CD14-positive monocyte (primary cell): ENCODE results near the gene ABCA10. TPM values are rescaled to one million over a fixed set of nuclear protein-coding genes. Genes with fewer than 3 reads are reported as not detected.
"Not testable (repeated sequence)": the region's sequence is repeated elsewhere in the genome, so short reads cannot be mapped to it uniquely, and the experiment has no call there.

Experiments
- DNase-seq, 3 donors: peaks; one replicate each; pipeline ENCODE4 v3.0.0-alpha.2; 2011 to 2022
- H2AFZ ChIP-seq: 2 replicates; pipeline ENCODE4 v1.6.0; 2012; ENCODE audit warnings: mild to moderate bottlenecking, low read depth, low read length, inconsistent platforms; ENCODE audit not compliant: insufficient read depth, poor library complexity, severe bottlenecking
- H3K27ac ChIP-seq, 2 donors: 1 replicate in 1 of 2; 2 replicates in 1 of 2; pipeline ENCODE4 v1.5.1; 2012 to 2013; ENCODE audit warnings: low read length in 2 of 2, control low read depth in 1 of 2, inconsistent platforms in 1 of 2, low read depth in 1 of 2, mild to moderate bottlenecking in 1 of 2
- H3K27me3 ChIP-seq, 2 donors: one replicate each; pipeline versions ENCODE4 v1.6.0 to v1.6.1; 2011 to 2013; ENCODE audit warnings: low read length in 2 of 2; ENCODE audit not compliant: control insufficient read depth in 2 of 2, insufficient read depth in 2 of 2
- H3K36me3 ChIP-seq, 2 donors: replicated peaks in 1 of 2; 1 replicate in 1 of 2; 2 replicates in 1 of 2; pipeline versions ENCODE4 v1.5.1 to v1.6.1; 2012 to 2013; ENCODE audit warnings: low read length in 2 of 2, control low read depth in 1 of 2, inconsistent platforms in 1 of 2, mild to moderate bottlenecking in 1 of 2; ENCODE audit not compliant: insufficient read depth in 2 of 2, control insufficient read depth in 1 of 2
- H3K4me1 ChIP-seq, 2 donors: 1 replicate in 1 of 2; 2 replicates in 1 of 2; pipeline versions ENCODE4 v1.5.1 to v1.6.1; 2012 to 2013; ENCODE audit warnings: low read length in 2 of 2, control low read depth in 1 of 2, inconsistent platforms in 1 of 2, mild to moderate bottlenecking in 1 of 2, moderate library complexity in 1 of 2; ENCODE audit not compliant: insufficient read depth in 2 of 2, control insufficient read depth in 1 of 2
- H3K4me2 ChIP-seq: replicated peaks from 2 replicates; pipeline ENCODE3; 2012; ENCODE audit warnings: low read length, moderate library complexity, mild to moderate bottlenecking; ENCODE audit not compliant: poor library complexity, severe bottlenecking; ENCODE audit errors: extremely low read depth
- H3K4me3 ChIP-seq, 3 experiments: fragments of 200-600 bp in 1 of 3; sonication (generic) in 1 of 3; replicated peaks in 1 of 3; 1 replicate in 2 of 3; 2 replicates in 1 of 3; pipeline ENCODE4 v1.5.1; 2011 to 2013; ENCODE audit warnings: low read length in 3 of 3, mild to moderate bottlenecking in 3 of 3, control low read depth in 2 of 3, low read depth in 2 of 3, inconsistent platforms in 1 of 3, moderate library complexity in 1 of 3
- H3K79me2 ChIP-seq: 2 replicates; pipeline ENCODE4 v1.6.0; 2012; ENCODE audit warnings: mild to moderate bottlenecking, control low read depth, inconsistent platforms, low read length, moderate library complexity; ENCODE audit not compliant: insufficient read depth
- H3K9ac ChIP-seq: 2 replicates; pipeline ENCODE4 v1.6.0; 2017; ENCODE audit warnings: low read length, mild to moderate bottlenecking; ENCODE audit not compliant: insufficient read depth, poor library complexity, severe bottlenecking
- H3K9me3 ChIP-seq, 2 donors: replicated peaks in 1 of 2; 1 replicate in 1 of 2; 2 replicates in 1 of 2; pipeline versions ENCODE4 v1.5.1 to v1.6.1; 2012 to 2013; ENCODE audit warnings: low read length in 2 of 2, control low read depth in 1 of 2; ENCODE audit not compliant: control insufficient read depth in 1 of 2, insufficient read depth in 1 of 2
- H4K20me1 ChIP-seq: 2 replicates; pipeline ENCODE4 v1.6.0; 2012; ENCODE audit warnings: mild to moderate bottlenecking, low read length, control low read depth, moderate library complexity; ENCODE audit not compliant: insufficient read depth
- H3K27ac Mint-ChIP-seq, 7 donors: one replicate each; pipeline ENCODE4 v1.8.0; 2020; ENCODE audit warnings: mild to moderate bottlenecking in 7 of 7, mixed read lengths in 7 of 7, moderate library complexity in 6 of 7, inconsistent platforms in 2 of 7
- H3K27me3 Mint-ChIP-seq, 3 donors: one replicate each; pipeline ENCODE4 v1.8.0; 2021 to 2022; ENCODE audit warnings: low read depth in 3 of 3, mild to moderate bottlenecking in 3 of 3, mixed read lengths in 3 of 3, moderate library complexity in 3 of 3, inconsistent platforms in 1 of 3
- H3K36me3 Mint-ChIP-seq, 2 donors: one replicate each; pipeline ENCODE4 v1.8.0; 2020; ENCODE audit warnings: mixed read lengths in 2 of 2, inconsistent platforms in 1 of 2, mild to moderate bottlenecking in 1 of 2
- H3K4me1 Mint-ChIP-seq: one replicate; pipeline ENCODE4 v1.8.0; 2020; ENCODE audit warnings: mild to moderate bottlenecking, mixed read lengths
- H3K4me3 Mint-ChIP-seq, 2 donors: one replicate each; pipeline ENCODE4 v1.8.0; 2020; ENCODE audit warnings: mild to moderate bottlenecking in 2 of 2, mixed read lengths in 2 of 2, moderate library complexity in 1 of 2
- H3K9me3 Mint-ChIP-seq, 7 donors: one replicate each; pipeline ENCODE4 v1.8.0; 2020 to 2022; ENCODE audit warnings: mixed read lengths in 7 of 7, mild to moderate bottlenecking in 6 of 7, moderate library complexity in 6 of 7, inconsistent platforms in 2 of 7
- CTCF ChIP-seq: fragments of 200-600 bp; IDR thresholded peaks from one replicate; pipeline ENCODE4 v1.8.0; 2022; ENCODE audit warnings: antibody characterized with exemption, mild to moderate bottlenecking
- WGBS: methylation state at CpG from one replicate; pipeline ENCODE4 v1.1.5; 2013; ENCODE audit warnings: missing lambda C conversion rate; ENCODE audit not compliant: insufficient coverage; 5-methylcytosine and 5-hydroxymethylcytosine counted together
- intact Hi-C, 2 donors: fragments of 100-400 bp; cut with micrococcal nuclease; formaldehyde crosslinking; loops; one replicate each; pipeline versions ENCODE4 v1.15.0 to v1.15.1; 2023
- polyA plus RNA-seq, 3 donors: library from polyadenylated mRNA; depleted of rRNA in 1 of 3; unstranded in 2 of 3; stranded (reverse) in 1 of 3; fragments of 300-500 nt in 2 of 3; fragments of >200 nt in 1 of 3; fragmentation: Illumina TruSeq in 2 of 3; gene quantifications; 1 replicate in 2 of 3; 2 replicates in 1 of 3; pipeline ENCODE4 v1.2.3, GENCODE V29; 2012 to 2021

The ABCA10 gene
- polyA plus RNA-seq, 3 donors, result 0.08 to 0.13 TPM; not detected in 1

GRCh38 chr17:69207151-69207550, 21.5 kb downstream of the ABCA10 start:
- intact Hi-C loops, result no loop called here
- no peak for TF ChIP-seq CTCF
- no CpG with 5 or more reads among the region's 4 CpGs for WGBS

GRCh38 chr17:69198238-69198637, 30.4 kb downstream of the ABCA10 start:
- Histone ChIP-seq H4K20me1 (no peaks in the 10 kb centered on the region), H3K27me3 (no peaks in the 10 kb centered on the region), H3K4me1 (no peaks in the 10 kb centered on the region), H3K36me3 (no peaks in the 10 kb centered on the region), H3K79me2 (no peaks in the 10 kb centered on the region), H2AFZ (no peak overlapping the region), H3K27ac (no peak overlapping the region), H3K4me3 (no peak overlapping the region), H3K4me2 (no peak overlapping the region), H3K9me3 (peaks cover 0 to 11% of the 10 kb centered on the region in 2 donors), H3K9ac (no peak overlapping the region)
- peaks cover 0 to 6% of the 10 kb centered on the region in 2 donors for H3K36me3 Mint-ChIP-seq
- peaks cover 7 to 12% (median 9%) of the 10 kb centered on the region in 7 donors for H3K9me3 Mint-ChIP-seq
- H3K27ac Mint-ChIP-seq, result no peak overlapping the region
- H3K4me3 Mint-ChIP-seq, result no peak overlapping the region
- H3K4me1 Mint-ChIP-seq, result no peaks in the 10 kb centered on the region
- H3K27me3 Mint-ChIP-seq, result no peaks in the 10 kb centered on the region
- 96% methylated on average over 5 of the region's 6 CpGs for WGBS
- TF ChIP-seq CTCF, result no peak
- intact Hi-C loops, result no loop called here
- DNase-seq, result no peak

More at GRCh38 chr17:69207151-69207550, 21.5 kb downstream of the ABCA10 start:
- Histone ChIP-seq H3K9ac (no peak overlapping the region), H3K9me3 (peaks cover 11 to 12% of the 10 kb centered on the region in 2 donors), H3K79me2 (no peaks in the 10 kb centered on the region), H3K4me2 (no peak overlapping the region), H3K4me1 (no peaks in the 10 kb centered on the region), H2AFZ (no peak overlapping the region), H3K36me3 (no peaks in the 10 kb centered on the region), H3K27me3 (no peaks in the 10 kb centered on the region), H3K4me3 (no peak overlapping the region), H4K20me1 (no peaks in the 10 kb centered on the region), H3K27ac (no peak overlapping the region)
- peaks cover 12% of the 10 kb centered on the region for H3K4me1 Mint-ChIP-seq
- H3K36me3 Mint-ChIP-seq, result peaks cover 3% of the 10 kb centered on the region in 2 donors
- peaks cover 0 to 2% (median 0%) of the 10 kb centered on the region in 3 donors for H3K27me3 Mint-ChIP-seq
- H3K9me3 Mint-ChIP-seq, result peaks cover 14 to 35% (median 21%) of the 10 kb centered on the region in 7 donors
- H3K4me3 Mint-ChIP-seq, result no peak overlapping the region
- DNase-seq, result peak in 1 of 3 donors; percentile 21
- peak overlapping the region in 1 of 7 donors; percentile 4 for H3K27ac Mint-ChIP-seq

- intact Hi-C loops, H3K27ac ChIP-seq, H3K4me3 ChIP-seq, H3K4me2 ChIP-seq, H3K4me1 Mint-ChIP-seq, H3K27ac Mint-ChIP-seq, H3K4me1 ChIP-seq, H3K36me3 ChIP-seq, DNase-seq, H3K4me3 Mint-ChIP-seq, H3K36me3 Mint-ChIP-seq, H4K20me1 ChIP-seq, H3K79me2 ChIP-seq, H2AFZ ChIP-seq, H3K27me3 ChIP-seq, H3K9ac ChIP-seq, H3K27me3 Mint-ChIP-seq: not testable (repeated sequence)
- WGBS, result 99% methylated on average over 22 of the region's 40 CpGs
- H3K9me3 Mint-ChIP-seq, result peaks cover 7 to 14% (median 9%) of the 10 kb centered on the region in 7 donors
- H3K9me3 ChIP-seq, result peaks cover 0 to 14% of the 10 kb centered on the region in 2 donors
These were observed 32.4 kb downstream of the ABCA10 start for GRCh38 chr17:69196105-69196653.
